HCT116 (cell line): Measurements from ENCODE around the gene HYCC2. TPM values are rescaled to one million over a fixed set of nuclear protein-coding genes. Genes with fewer than 3 reads are reported as not detected.

ENCODE experiments used
- ATAC-seq: fragments of 200-7000 bp; cut with Tn5 transposase; 2 replicates; pipeline ENCODE4 v1.9.1; 2020; ENCODE audit warnings: mild to moderate bottlenecking, moderate library complexity
- BruUV-seq: library from RNA; stranded (reverse); fragments of 400-500 nt; replicated peaks from 2 replicates; lab custom pipeline; 2021; lab: Mats Ljungman, UMichigan
- CTCF ChIA-PET: fragments of 300-600 bp; sonication (Branson Sonifier 250); formaldehyde crosslinking; loops from one replicate; lab custom pipeline; 2021; ENCODE audit warnings: antibody characterized with exemption; lab: Charles Lee
- POLR2A ChIA-PET: fragments of 300-600, 350-600 bp; sonication (Branson Sonifier 250); formaldehyde crosslinking; loops from one replicate; lab custom pipeline; 2021; ENCODE audit warnings: antibody characterized with exemption; lab: Charles Lee
- RAD21 ChIA-PET, 2 experiments: fragments of 300-600 bp; sonication (Branson Sonifier 250); formaldehyde crosslinking; loops; one replicate each; lab custom pipeline; 2023; ENCODE audit warnings: low total read pairs in 2 of 2; ENCODE audit not compliant: uncharacterized antibody in 2 of 2, unreplicated experiment in 2 of 2, low non-redundant PET in 1 of 2; lab: Charles Lee
- DNase-seq: peaks from one replicate; pipeline ENCODE4 v3.0.0-alpha.2; 2010; ENCODE audit warnings: low read depth, low spot score
- H2AFZ ChIP-seq: fragments of 200-600 bp; shearing (Covaris generic), sonication (generic); 2 replicates; pipeline ENCODE4 v1.6.1; 2017; ENCODE audit warnings: low read depth, mixed run types, mixed read lengths, antibody characterized with exemption, low read length; ENCODE audit not compliant: poor library complexity, severe bottlenecking
- H3K27ac ChIP-seq: 2 replicates; pipeline ENCODE4 v1.5.1; 2012; ENCODE audit warnings: low read depth, low read length
- H3K27me3 ChIP-seq: fragments of 200-600 bp; sonication (generic); 2 replicates; pipeline ENCODE4 v1.6.1; 2016; ENCODE audit warnings: mixed run types, low read length, mixed read lengths; ENCODE audit not compliant: insufficient read depth
- H3K36me3 ChIP-seq, 2 experiments: fragments of 200-500 bp in 1 of 2; fragments of 200-600 bp in 1 of 2; sonication (Bioruptor generic) in 1 of 2; sonication (generic) in 1 of 2; 2 replicates each; pipeline versions ENCODE4 v1.5.1 to v1.6.1; 2014 to 2016; ENCODE audit warnings: low read length in 2 of 2, inconsistent platforms in 1 of 2, mixed read lengths in 1 of 2, mixed run types in 1 of 2; ENCODE audit not compliant: insufficient read depth in 2 of 2, control insufficient read depth in 1 of 2
- H3K4me1 ChIP-seq, 2 experiments: fragments of 200-600 bp in 1 of 2; sonication (generic) in 1 of 2; 2 replicates each; pipeline versions ENCODE4 v1.5.1 to v1.6.1; 2012 to 2017; ENCODE audit warnings: low read length in 2 of 2, inconsistent platforms in 1 of 2, mild to moderate bottlenecking in 1 of 2, mixed read lengths in 1 of 2, mixed run types in 1 of 2, moderate library complexity in 1 of 2; ENCODE audit not compliant: insufficient read depth in 2 of 2, control insufficient read depth in 1 of 2
- H3K4me2 ChIP-seq: fragments of 200-600 bp; sonication (generic); 2 replicates; pipeline ENCODE4 v1.6.1; 2017; ENCODE audit warnings: mixed run types, low read length, mixed read lengths
- H3K4me3 ChIP-seq, 2 experiments: fragments of 200-600 bp in 1 of 2; sonication (generic) in 1 of 2; replicated peaks in 1 of 2; 2 replicates each; pipeline ENCODE4 v1.5.1; 2011 to 2016; ENCODE audit warnings: low read length in 2 of 2, control low read depth in 1 of 2, low read depth in 1 of 2, mild to moderate bottlenecking in 1 of 2, mixed read lengths in 1 of 2, mixed run types in 1 of 2
- H3K79me2 ChIP-seq: fragments of 200-600 bp; sonication (generic); 2 replicates; pipeline ENCODE4 v1.6.1; 2017; ENCODE audit warnings: mild to moderate bottlenecking, mixed run types, low read length, moderate library complexity, mixed read lengths; ENCODE audit not compliant: insufficient read depth
- H3K9ac ChIP-seq: fragments of 200-600 bp; sonication (generic); 2 replicates; pipeline ENCODE4 v1.6.1; 2016; ENCODE audit warnings: low read length, mixed read lengths
- H3K9me2 ChIP-seq: fragments of 200-600 bp; sonication (generic), shearing (Covaris generic); 2 replicates; pipeline ENCODE4 v1.6.1; 2017; ENCODE audit warnings: mixed run types, mild to moderate bottlenecking, moderate library complexity; ENCODE audit not compliant: insufficient read depth
- H3K9me3 ChIP-seq, 2 experiments: fragments of 200-500 bp in 1 of 2; fragments of 200-600 bp in 1 of 2; sonication (Bioruptor generic) in 1 of 2; sonication (generic) in 1 of 2; 2 replicates each; pipeline ENCODE4 v1.6.1; 2014 to 2017; ENCODE audit warnings: low read length in 2 of 2, mixed read lengths in 2 of 2, inconsistent platforms in 1 of 2, low read depth in 1 of 2, mild to moderate bottlenecking in 1 of 2, mixed run types in 1 of 2, moderate library complexity in 1 of 2; ENCODE audit not compliant: control insufficient read depth in 1 of 2, insufficient read depth in 1 of 2
- H4K20me1 ChIP-seq: fragments of 200-600 bp; sonication (generic), shearing (Covaris generic); 2 replicates; pipeline ENCODE4 v1.6.1; 2017; ENCODE audit warnings: mixed run types, mild to moderate bottlenecking, moderate library complexity; ENCODE audit not compliant: insufficient read depth
- EGR1 ChIP-seq: IDR thresholded peaks from 2 replicates; pipeline ENCODE4 v1.6.1; 2012; ENCODE audit warnings: low read depth
- ELF1 ChIP-seq: IDR thresholded peaks from 2 replicates; pipeline ENCODE4 v1.6.1; 2012; ENCODE audit warnings: low read depth, borderline replicate concordance
- EZH2 ChIP-seq: fragments of 200-600 bp; sonication (generic); IDR thresholded peaks from 2 replicates; pipeline ENCODE4 v1.6.1; 2017; ENCODE audit warnings: antibody characterized with exemption, mixed run types
- EZH2phosphoT487 ChIP-seq: fragments of 200-600 bp; IDR thresholded peaks from 2 replicates; pipeline ENCODE4 v1.6.1; 2018; ENCODE audit warnings: antibody characterized with exemption, borderline replicate concordance
- FOSL1 ChIP-seq: IDR thresholded peaks from 2 replicates; pipeline ENCODE4 v1.6.1; 2012; ENCODE audit warnings: low read depth
- JUND ChIP-seq: IDR thresholded peaks from 2 replicates; pipeline ENCODE4 v1.6.1; 2012
- POLR2A ChIP-seq: IDR thresholded peaks from 2 replicates; pipeline ENCODE4 v1.7.0; 2011; ENCODE audit warnings: borderline replicate concordance; ENCODE audit not compliant: insufficient read depth, insufficient read length; ENCODE audit errors: extremely low read depth
- POLR2AphosphoS5 ChIP-seq: IDR thresholded peaks from 2 replicates; pipeline ENCODE4 v1.6.1; 2011; ENCODE audit warnings: mild to moderate bottlenecking, low read depth, low read length, moderate library complexity
- RAD21 ChIP-seq: IDR thresholded peaks from 2 replicates; pipeline ENCODE4 v1.6.1; 2012; ENCODE audit warnings: low read depth, mild to moderate bottlenecking
- REST ChIP-seq: IDR thresholded peaks from 2 replicates; pipeline ENCODE4 v1.6.1; 2012; ENCODE audit warnings: low read depth
- SIN3A ChIP-seq: IDR thresholded peaks from 2 replicates; pipeline ENCODE4 v1.6.1; 2012; ENCODE audit warnings: low read depth
- SP1 ChIP-seq: IDR thresholded peaks from 2 replicates; pipeline ENCODE4 v1.6.1; 2012; ENCODE audit warnings: low read depth
- SRF ChIP-seq: IDR thresholded peaks from 2 replicates; pipeline ENCODE4 v1.6.1; 2012; ENCODE audit warnings: low read depth
- YY1 ChIP-seq: IDR thresholded peaks from 2 replicates; pipeline ENCODE4 v1.6.1; 2011; ENCODE audit warnings: low read length, low read depth, moderate library complexity, mild to moderate bottlenecking; ENCODE audit not compliant: insufficient replicate concordance; ENCODE audit errors: extremely low read depth
- ZFX ChIP-seq: fragments of 450-650 bp; IDR thresholded peaks from 2 replicates; pipeline ENCODE4 v1.6.1; 2017
- ZNF274 ChIP-seq: fragments of 200-500 bp; sonication (Bioruptor generic); IDR thresholded peaks from 2 replicates; pipeline ENCODE4 v1.6.1; 2014; ENCODE audit warnings: mild to moderate bottlenecking, low read depth, low read length, inconsistent platforms
- intact Hi-C: fragments of 100-400 bp; cut with micrococcal nuclease; formaldehyde crosslinking; loops from 2 replicates; pipeline ENCODE4 v1.10.0; 2022
- total RNA-seq: library from RNA; stranded (reverse); gene quantifications from one replicate; pipeline ENCODE4 v1.2.1, GENCODE V29; 2021; ENCODE audit not compliant: unreplicated experiment
- TF ChIP-seq, protein P1 (sequence below): IDR thresholded peaks from 2 replicates; pipeline ENCODE4 v1.6.1; 2011; ENCODE audit warnings: mild to moderate bottlenecking, low read length, moderate library complexity; ENCODE audit not compliant: insufficient replicate concordance; ENCODE audit errors: extremely low read depth
- TF ChIP-seq, protein P2 (sequence below): IDR thresholded peaks from 2 replicates; pipeline ENCODE4 v1.6.1; 2012

The HYCC2 gene
- total RNA-seq, 1 experiment from 2014 or later, result 9.9 TPM

DNA sequence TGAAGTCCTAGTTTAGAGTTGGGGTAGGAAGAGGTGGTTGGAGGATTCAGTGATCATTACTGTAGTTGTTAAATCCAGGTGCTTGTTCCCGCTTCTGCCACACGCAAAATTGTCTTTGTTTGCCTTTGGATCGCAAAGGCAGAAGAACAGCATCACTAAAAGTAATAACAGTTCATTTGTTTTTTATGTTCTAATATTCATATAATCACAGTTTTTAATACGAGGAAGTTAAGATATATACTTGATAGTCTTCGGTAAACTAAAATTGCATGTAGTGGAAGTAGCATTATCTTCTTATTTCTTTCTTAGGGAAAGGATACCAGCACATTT is 695 bp upstream of the HYCC2 start:
- TF ChIP-seq SIN3A (no peak), ZFX (no peak), JUND (no peak), YY1 (no peak), POLR2AphosphoS5 (no peak), POLR2A (no peak), RAD21 (no peak), FOSL1 (no peak), SP1 (no peak), SRF (no peak), EGR1 (no peak), REST (no peak), EZH2phosphoT487 (no peak), ZNF274 (no peak), ELF1 (no peak), EZH2 (no peak)
- TF ChIP-seq, protein P1, sequence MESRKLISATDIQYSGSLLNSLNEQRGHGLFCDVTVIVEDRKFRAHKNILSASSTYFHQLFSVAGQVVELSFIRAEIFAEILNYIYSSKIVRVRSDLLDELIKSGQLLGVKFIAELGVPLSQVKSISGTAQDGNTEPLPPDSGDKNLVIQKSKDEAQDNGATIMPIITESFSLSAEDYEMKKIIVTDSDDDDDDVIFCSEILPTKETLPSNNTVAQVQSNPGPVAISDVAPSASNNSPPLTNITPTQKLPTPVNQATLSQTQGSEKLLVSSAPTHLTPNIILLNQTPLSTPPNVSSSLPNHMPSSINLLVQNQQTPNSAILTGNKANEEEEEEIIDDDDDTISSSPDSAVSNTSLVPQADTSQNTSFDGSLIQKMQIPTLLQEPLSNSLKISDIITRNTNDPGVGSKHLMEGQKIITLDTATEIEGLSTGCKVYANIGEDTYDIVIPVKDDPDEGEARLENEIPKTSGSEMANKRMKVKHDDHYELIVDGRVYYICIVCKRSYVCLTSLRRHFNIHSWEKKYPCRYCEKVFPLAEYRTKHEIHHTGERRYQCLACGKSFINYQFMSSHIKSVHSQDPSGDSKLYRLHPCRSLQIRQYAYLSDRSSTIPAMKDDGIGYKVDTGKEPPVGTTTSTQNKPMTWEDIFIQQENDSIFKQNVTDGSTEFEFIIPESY, result no peak
- TF ChIP-seq, protein P2, sequence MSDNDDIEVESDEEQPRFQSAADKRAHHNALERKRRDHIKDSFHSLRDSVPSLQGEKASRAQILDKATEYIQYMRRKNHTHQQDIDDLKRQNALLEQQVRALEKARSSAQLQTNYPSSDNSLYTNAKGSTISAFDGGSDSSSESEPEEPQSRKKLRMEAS, result no peak
- POLR2A ChIA-PET, result no interaction called here
- no peaks in the 10 kb centered on the region for H3K9me2 ChIP-seq
- H2AFZ ChIP-seq, result no peak overlapping the region
- H3K79me2 ChIP-seq, result peaks cover 78% of the 10 kb centered on the region
- RAD21 ChIA-PET, result no interaction called here
- H3K4me3 ChIP-seq, result peak overlapping the region; percentile 77 to 93
- ATAC-seq (peak; percentile 39), DNase-seq (no peak)
- no peaks in the 10 kb centered on the region for H4K20me1 ChIP-seq
- H3K4me1 ChIP-seq, result peaks cover 4 to 18% of the 10 kb centered on the region in 2 experiments; a peak in 3 of 4 replicates
- H3K36me3 ChIP-seq, result no peaks in the 10 kb centered on the region
- no peaks in the 10 kb centered on the region for H3K9me3 ChIP-seq
- TSS peak; percentile 84 for BruUV-seq
- peak overlapping the region; percentile 84 for H3K4me2 ChIP-seq
- H3K27me3 ChIP-seq, result no peaks in the 10 kb centered on the region
- intact Hi-C loops, result loop anchor here (5.0 kb wide), 2 partner anchors 185 to 360 kb away; partner anchors contain the start of genes NIF3L1 and PPIL3
- peak overlapping the region; percentile 73 for H3K9ac ChIP-seq
- H3K27ac ChIP-seq, result peak overlapping the region; percentile 64
- CTCF ChIA-PET, result no interaction called here
